Measurements from ENCODE around the gene RPS29. TPM values are rescaled to one million over a fixed set of nuclear protein-coding genes. Genes with fewer than 3 reads are reported as not detected.

Gene RPS29
- total and polyA plus RNA-seq, 2 of the 13 experiments (the other 11 are each of a cell fraction or from before 2014, with no cell fraction given): 4,303 to 8,215 TPM

- TF ChIP-seq NCOR1 (IDR thresholded peaks at IDR 0.05; ENCODE audit: borderline replicate concordance, low read length): no peak; the same call in 1 of the 2 replicates
- TF ChIP-seq JUNB (CRISPR knock-in tag; IDR thresholded peaks at IDR 0.05; ENCODE audit: borderline replicate concordance): no peak
- no peak for TF ChIP-seq CC2D1A (CRISPR knock-in tag; IDR thresholded peaks at IDR 0.05)
- TF ChIP-seq E2F5 (CRISPR knock-in tag; conservative IDR thresholded peaks at IDR 0.05): peak; percentile 99
- TF ChIP-seq ZNF484 (CRISPR knock-in tag; IDR thresholded peaks at IDR 0.05; ENCODE audit: borderline replicate concordance, low read depth): no peak
- TF ChIP-seq RXRA (CRISPR knock-in tag; IDR thresholded peaks at IDR 0.05): peak; percentile 63
- 0 out of 2 replicates have a peak, but pooled peaks have one; percentile 40 for TF ChIP-seq TBP (CRISPR knock-in tag; IDR thresholded peaks at IDR 0.05)
- TF ChIP-seq THAP8 (CRISPR knock-in tag; IDR thresholded peaks at IDR 0.05; ENCODE audit: borderline replicate concordance): peak; percentile 78
- TF ChIP-seq FOXC1 (CRISPR knock-in tag; IDR thresholded peaks at IDR 0.05; ENCODE audit: borderline replicate concordance): peak; percentile 50; the same call in 1 of the 2 replicates
- no peak for TF ChIP-seq ZNF362 (CRISPR knock-in tag; IDR thresholded peaks at IDR 0.05; ENCODE audit: borderline replicate concordance)
- no peak for TF ChIP-seq TCF12 (IDR thresholded peaks at IDR 0.05)
- no peak for TF ChIP-seq TCF12 (CRISPR knock-in tag; IDR thresholded peaks at IDR 0.05)
- peak; percentile 91 for TF ChIP-seq HNF1B (CRISPR knock-in tag; IDR thresholded peaks at IDR 0.05)
- 0 out of 2 replicates have a peak, but pooled peaks have one; percentile 17 for TF ChIP-seq NFIC (IDR thresholded peaks at IDR 0.05; ENCODE audit: low read length)
- peak; percentile 30 for TF ChIP-seq RAD21 (CRISPR knock-in tag; IDR thresholded peaks at IDR 0.05)
- no peak; the same call in 1 of the 2 replicates for TF ChIP-seq MAF1 (CRISPR knock-in tag; IDR thresholded peaks at IDR 0.05; ENCODE audit: borderline replicate concordance)
- TF ChIP-seq SRSF9 (IDR thresholded peaks at IDR 0.05; ENCODE audit: borderline replicate concordance, insufficient read depth, low read depth, low read length, poor library complexity, severe bottlenecking): no peak
- TF ChIP-seq ZNF562 (CRISPR knock-in tag; IDR thresholded peaks at IDR 0.05; ENCODE audit: borderline replicate concordance): no peak; the same call in 1 of the 2 replicates
- peak; percentile 34 for TF ChIP-seq ZNF18 (CRISPR knock-in tag; IDR thresholded peaks at IDR 0.05; ENCODE audit: insufficient replicate concordance)
- TF ChIP-seq RBM39 (IDR thresholded peaks at IDR 0.05; ENCODE audit: low read depth, low read length, poor library complexity, severe bottlenecking): peak; percentile 87
- TF ChIP-seq TERF1 (CRISPR knock-in tag; IDR thresholded peaks at IDR 0.05): no peak
Observed at GRCh38 chr14:49598485-49599300, 12.5 kb upstream of the RPS29 start, which contains the start of gene LRR1 (continued).
